Esophagus muscularis mucosa (tissue), 4 donors: ENCODE data around the gene ZNF436.
"Not testable (repeated sequence)": the region's sequence is repeated elsewhere in the genome, so short reads cannot be mapped to it uniquely, and the experiment has no call there.

Source experiments
- EP300 ChIP-seq: sonication (generic); formaldehyde crosslinking; IDR thresholded peaks from one replicate; pipeline ENCODE4 v1.6.1; 2017; ENCODE audit warnings: antibody characterized with exemption
- POLR2A ChIP-seq: fragments of 450-650 bp; IDR thresholded peaks from one replicate; pipeline ENCODE4 v1.6.1; 2017; ENCODE audit warnings: antibody characterized with exemption, moderate library complexity, mild to moderate bottlenecking, low read depth
- POLR2AphosphoS5 ChIP-seq, 2 donors: sonication (generic); formaldehyde crosslinking; IDR thresholded peaks; one replicate each; pipeline ENCODE4 v1.6.1; 2017; ENCODE audit warnings: antibody characterized with exemption in 2 of 2
- TF ChIP-seq, protein P1 (sequence below), 3 experiments: fragments of 200-600 bp in 2 of 3; fragments of 450-650 bp in 1 of 3; sonication (generic) in 2 of 3; IDR thresholded peaks; one replicate each; pipeline ENCODE4 v1.5.1; 2017 to 2019; ENCODE audit warnings: antibody characterized with exemption in 3 of 3, mild to moderate bottlenecking in 2 of 3, moderate library complexity in 1 of 3

- TF ChIP-seq, protein P1, sequence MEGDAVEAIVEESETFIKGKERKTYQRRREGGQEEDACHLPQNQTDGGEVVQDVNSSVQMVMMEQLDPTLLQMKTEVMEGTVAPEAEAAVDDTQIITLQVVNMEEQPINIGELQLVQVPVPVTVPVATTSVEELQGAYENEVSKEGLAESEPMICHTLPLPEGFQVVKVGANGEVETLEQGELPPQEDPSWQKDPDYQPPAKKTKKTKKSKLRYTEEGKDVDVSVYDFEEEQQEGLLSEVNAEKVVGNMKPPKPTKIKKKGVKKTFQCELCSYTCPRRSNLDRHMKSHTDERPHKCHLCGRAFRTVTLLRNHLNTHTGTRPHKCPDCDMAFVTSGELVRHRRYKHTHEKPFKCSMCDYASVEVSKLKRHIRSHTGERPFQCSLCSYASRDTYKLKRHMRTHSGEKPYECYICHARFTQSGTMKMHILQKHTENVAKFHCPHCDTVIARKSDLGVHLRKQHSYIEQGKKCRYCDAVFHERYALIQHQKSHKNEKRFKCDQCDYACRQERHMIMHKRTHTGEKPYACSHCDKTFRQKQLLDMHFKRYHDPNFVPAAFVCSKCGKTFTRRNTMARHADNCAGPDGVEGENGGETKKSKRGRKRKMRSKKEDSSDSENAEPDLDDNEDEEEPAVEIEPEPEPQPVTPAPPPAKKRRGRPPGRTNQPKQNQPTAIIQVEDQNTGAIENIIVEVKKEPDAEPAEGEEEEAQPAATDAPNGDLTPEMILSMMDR (IDR thresholded peaks at IDR 0.05): not testable (repeated sequence)
- not testable (repeated sequence) for TF ChIP-seq EP300; POLR2A; POLR2AphosphoS5 (IDR thresholded peaks at IDR 0.05)
These were observed 10.6 kb upstream of the ZNF436 start for GRCh38 chr1:23380236-23380635.
